HEK293T (cell line): Measurements from ENCODE around the gene FOXN1.

Source experiments
- NFRKB ChIP-seq: fragments of 450-650 bp; IDR thresholded peaks from 2 replicates; pipeline ENCODE4 v1.6.1; 2016; ENCODE audit warnings: mild to moderate bottlenecking, moderate library complexity
- ZNF384 ChIP-seq: fragments of 450-650 bp; IDR thresholded peaks from 2 replicates; pipeline ENCODE4 v1.6.1; 2016

- TF ChIP-seq NFRKB, result no peak
- TF ChIP-seq ZNF384, result no peak
These were observed 76.4 kb downstream of the FOXN1 start for GRCh38 chr17:28582513-28582912.
